Lower leg skin (tissue), 3 donors: ENCODE measurements around the gene HIPK2.

Experiments
- CTCF ChIP-seq, 3 donors: fragments of 450-650 bp; IDR thresholded peaks; one replicate each; pipeline ENCODE4 v1.5.1; 2016; ENCODE audit warnings: antibody characterized with exemption in 3 of 3, mild to moderate bottlenecking in 3 of 3, moderate library complexity in 2 of 3
- POLR2A ChIP-seq, 2 donors: fragments of 450-650 bp; IDR thresholded peaks; one replicate each; pipeline ENCODE4 v1.6.1; 2016 to 2017; ENCODE audit warnings: antibody characterized with exemption in 2 of 2, mild to moderate bottlenecking in 1 of 2, moderate library complexity in 1 of 2

- no peak for TF ChIP-seq CTCF (IDR thresholded peaks at IDR 0.05)
- no peak for TF ChIP-seq POLR2A (IDR thresholded peaks at IDR 0.05)
Measured at GRCh38 chr7:139714163-139714901, 63.5 kb downstream of the HIPK2 start.
